Measurements from ENCODE around the gene VPS26C. TPM values are rescaled to one million over a fixed set of nuclear protein-coding genes. Genes with fewer than 3 reads are reported as not detected.

Gene VPS26C
- total RNA-seq, 1 experiment from 2014 or later: 62.8 TPM

GRCh38 chr21:37186983-37187382 is 80.2 kb downstream of the VPS26C start:
- no peaks in the 10 kb centered on the region for H3K9me3 Mint-ChIP-seq
- POLR2A ChIA-PET: no interaction called here
- TF ChIP-seq, protein P1, sequence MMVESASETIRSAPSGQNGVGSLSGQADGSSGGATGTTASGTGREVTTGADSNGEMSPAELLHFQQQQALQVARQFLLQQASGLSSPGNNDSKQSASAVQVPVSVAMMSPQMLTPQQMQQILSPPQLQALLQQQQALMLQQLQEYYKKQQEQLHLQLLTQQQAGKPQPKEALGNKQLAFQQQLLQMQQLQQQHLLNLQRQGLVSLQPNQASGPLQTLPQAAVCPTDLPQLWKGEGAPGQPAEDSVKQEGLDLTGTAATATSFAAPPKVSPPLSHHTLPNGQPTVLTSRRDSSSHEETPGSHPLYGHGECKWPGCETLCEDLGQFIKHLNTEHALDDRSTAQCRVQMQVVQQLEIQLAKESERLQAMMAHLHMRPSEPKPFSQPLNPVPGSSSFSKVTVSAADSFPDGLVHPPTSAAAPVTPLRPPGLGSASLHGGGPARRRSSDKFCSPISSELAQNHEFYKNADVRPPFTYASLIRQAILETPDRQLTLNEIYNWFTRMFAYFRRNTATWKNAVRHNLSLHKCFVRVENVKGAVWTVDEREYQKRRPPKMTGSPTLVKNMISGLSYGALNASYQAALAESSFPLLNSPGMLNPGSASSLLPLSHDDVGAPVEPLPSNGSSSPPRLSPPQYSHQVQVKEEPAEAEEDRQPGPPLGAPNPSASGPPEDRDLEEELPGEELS (CRISPR knock-in tag; IDR thresholded peaks at IDR 0.05): no peak
- TF ChIP-seq ATF1 (CRISPR knock-in tag; IDR thresholded peaks at IDR 0.05) (no peak), TEAD4 (CRISPR knock-in tag; IDR thresholded peaks at IDR 0.05) (no peak), NR1H2 (CRISPR knock-in tag; IDR thresholded peaks at IDR 0.05) (no peak), GTF2I (CRISPR knock-in tag; conservative IDR thresholded peaks at IDR 0.05) (no peak), ELF4 (CRISPR knock-in tag; IDR thresholded peaks at IDR 0.05; ENCODE audit: low read depth) (no peak), ZNF671 (CRISPR knock-in tag; IDR thresholded peaks at IDR 0.05) (no peak), CREM (CRISPR knock-in tag; IDR thresholded peaks at IDR 0.05) (no peak), SMAD3 (CRISPR knock-in tag; IDR thresholded peaks at IDR 0.05; ENCODE audit: borderline replicate concordance) (no peak)
- TF ChIP-seq, protein P2, sequence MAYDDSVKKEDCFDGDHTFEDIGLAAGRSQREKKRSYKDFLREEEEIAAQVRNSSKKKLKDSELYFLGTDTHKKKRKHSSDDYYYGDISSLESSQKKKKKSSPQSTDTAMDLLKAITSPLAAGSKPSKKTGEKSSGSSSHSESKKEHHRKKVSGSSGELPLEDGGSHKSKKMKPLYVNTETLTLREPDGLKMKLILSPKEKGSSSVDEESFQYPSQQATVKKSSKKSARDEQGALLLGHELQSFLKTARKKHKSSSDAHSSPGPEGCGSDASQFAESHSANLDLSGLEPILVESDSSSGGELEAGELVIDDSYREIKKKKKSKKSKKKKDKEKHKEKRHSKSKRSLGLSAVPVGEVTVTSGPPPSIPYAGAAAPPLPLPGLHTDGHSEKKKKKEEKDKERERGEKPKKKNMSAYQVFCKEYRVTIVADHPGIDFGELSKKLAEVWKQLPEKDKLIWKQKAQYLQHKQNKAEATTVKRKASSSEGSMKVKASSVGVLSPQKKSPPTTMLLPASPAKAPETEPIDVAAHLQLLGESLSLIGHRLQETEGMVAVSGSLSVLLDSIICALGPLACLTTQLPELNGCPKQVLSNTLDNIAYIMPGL (CRISPR knock-in tag; IDR thresholded peaks at IDR 0.05): no peak
- TF ChIP-seq, protein P3, sequence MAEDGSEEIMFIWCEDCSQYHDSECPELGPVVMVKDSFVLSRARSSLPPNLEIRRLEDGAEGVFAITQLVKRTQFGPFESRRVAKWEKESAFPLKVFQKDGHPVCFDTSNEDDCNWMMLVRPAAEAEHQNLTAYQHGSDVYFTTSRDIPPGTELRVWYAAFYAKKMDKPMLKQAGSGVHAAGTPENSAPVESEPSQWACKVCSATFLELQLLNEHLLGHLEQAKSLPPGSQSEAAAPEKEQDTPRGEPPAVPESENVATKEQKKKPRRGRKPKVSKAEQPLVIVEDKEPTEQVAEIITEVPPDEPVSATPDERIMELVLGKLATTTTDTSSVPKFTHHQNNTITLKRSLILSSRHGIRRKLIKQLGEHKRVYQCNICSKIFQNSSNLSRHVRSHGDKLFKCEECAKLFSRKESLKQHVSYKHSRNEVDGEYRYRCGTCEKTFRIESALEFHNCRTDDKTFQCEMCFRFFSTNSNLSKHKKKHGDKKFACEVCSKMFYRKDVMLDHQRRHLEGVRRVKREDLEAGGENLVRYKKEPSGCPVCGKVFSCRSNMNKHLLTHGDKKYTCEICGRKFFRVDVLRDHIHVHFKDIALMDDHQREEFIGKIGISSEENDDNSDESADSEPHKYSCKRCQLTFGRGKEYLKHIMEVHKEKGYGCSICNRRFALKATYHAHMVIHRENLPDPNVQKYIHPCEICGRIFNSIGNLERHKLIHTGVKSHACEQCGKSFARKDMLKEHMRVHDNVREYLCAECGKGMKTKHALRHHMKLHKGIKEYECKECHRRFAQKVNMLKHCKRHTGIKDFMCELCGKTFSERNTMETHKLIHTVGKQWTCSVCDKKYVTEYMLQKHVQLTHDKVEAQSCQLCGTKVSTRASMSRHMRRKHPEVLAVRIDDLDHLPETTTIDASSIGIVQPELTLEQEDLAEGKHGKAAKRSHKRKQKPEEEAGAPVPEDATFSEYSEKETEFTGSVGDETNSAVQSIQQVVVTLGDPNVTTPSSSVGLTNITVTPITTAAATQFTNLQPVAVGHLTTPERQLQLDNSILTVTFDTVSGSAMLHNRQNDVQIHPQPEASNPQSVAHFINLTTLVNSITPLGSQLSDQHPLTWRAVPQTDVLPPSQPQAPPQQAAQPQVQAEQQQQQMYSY (CRISPR knock-in tag; IDR thresholded peaks at IDR 0.05): no peak
- TF ChIP-seq, protein P4, sequence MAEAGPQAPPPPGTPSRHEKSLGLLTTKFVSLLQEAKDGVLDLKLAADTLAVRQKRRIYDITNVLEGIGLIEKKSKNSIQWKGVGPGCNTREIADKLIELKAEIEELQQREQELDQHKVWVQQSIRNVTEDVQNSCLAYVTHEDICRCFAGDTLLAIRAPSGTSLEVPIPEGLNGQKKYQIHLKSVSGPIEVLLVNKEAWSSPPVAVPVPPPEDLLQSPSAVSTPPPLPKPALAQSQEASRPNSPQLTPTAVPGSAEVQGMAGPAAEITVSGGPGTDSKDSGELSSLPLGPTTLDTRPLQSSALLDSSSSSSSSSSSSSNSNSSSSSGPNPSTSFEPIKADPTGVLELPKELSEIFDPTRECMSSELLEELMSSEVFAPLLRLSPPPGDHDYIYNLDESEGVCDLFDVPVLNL (CRISPR knock-in tag; IDR thresholded peaks at IDR 0.05; ENCODE audit: borderline replicate concordance, low read depth): no peak

DNA sequence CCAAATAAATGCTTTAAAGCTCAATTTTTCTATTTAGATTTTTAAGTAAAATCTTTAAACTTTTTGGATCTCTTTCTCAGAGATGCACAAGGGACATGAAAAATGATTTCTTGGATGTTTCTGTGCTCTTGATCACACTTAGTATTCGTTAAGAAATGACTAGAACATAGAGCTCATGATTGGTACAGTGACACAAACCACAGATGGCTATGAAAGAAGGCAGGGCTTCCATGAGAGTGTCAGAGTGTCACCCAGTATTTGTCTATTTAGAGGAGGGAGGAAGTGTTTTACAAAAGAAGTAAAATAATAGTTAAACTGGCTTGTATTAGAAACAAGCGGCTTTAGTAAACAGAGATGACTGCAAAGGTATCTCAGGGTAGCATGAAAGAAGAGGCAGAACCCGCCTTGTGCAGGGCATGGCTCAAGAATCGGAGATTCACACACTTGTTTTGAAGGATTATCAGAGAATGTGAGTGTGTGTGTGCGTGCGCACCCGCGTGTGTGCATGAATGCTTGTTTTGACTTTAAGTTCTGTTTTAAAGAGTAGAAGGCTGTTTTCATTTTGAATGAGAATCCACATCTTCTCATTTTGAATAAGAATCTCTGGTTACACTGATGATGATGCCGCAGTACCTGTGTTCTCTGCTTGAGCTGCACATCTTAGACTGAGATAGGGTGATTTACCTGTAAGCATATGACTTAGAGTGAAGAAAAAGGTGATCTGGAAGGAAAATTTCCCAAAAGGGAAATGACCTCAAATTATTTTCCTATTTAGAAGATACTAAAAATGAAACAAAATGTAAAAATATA is 82.1 kb downstream of the VPS26C start:
- H3K4me1 Mint-ChIP-seq: no peaks in the 10 kb centered on the region
- peaks cover 6% of the 10 kb centered on the region for H3K36me3 Mint-ChIP-seq
- no peak overlapping the region for H3K27ac Mint-ChIP-seq
- DNase-seq (ENCODE audit: low spot score) (no peak), ATAC-seq (no peak)
- no peak for TF ChIP-seq FOXP1 (CRISPR knock-in tag; IDR thresholded peaks at IDR 0.05; ENCODE audit: borderline replicate concordance)
- TF ChIP-seq ARID4B (CRISPR knock-in tag; IDR thresholded peaks at IDR 0.05; ENCODE audit: borderline replicate concordance): no peak
- no peak for TF ChIP-seq STAT6 (CRISPR knock-in tag; conservative IDR thresholded peaks at IDR 0.05; ENCODE audit: low read depth)
- no peak for TF ChIP-seq SOX15 (CRISPR knock-in tag; IDR thresholded peaks at IDR 0.05)
- CTCF ChIA-PET: interaction anchor here (0.6 to 0.7 kb wide), 2 partner anchors 175 to 220 kb away, joined by 3 read pairs; no protein-coding TSS in a partner anchor
- no peaks in the 10 kb centered on the region for H3K27me3 Mint-ChIP-seq (ENCODE audit: low read depth)
- H3K4me3 Mint-ChIP-seq: no peak overlapping the region
- peaks cover 2% of the 10 kb centered on the region; the same call in 1 of the 2 replicates for H3K9me3 Mint-ChIP-seq
- POLR2A ChIA-PET: no interaction called here

More at GRCh38 chr21:37186983-37187382, 80.2 kb downstream of the VPS26C start:
- no peak overlapping the region for H3K27ac Mint-ChIP-seq
- no peak overlapping the region for H3K4me3 Mint-ChIP-seq
- no peak for ATAC-seq
- no peak for DNase-seq (ENCODE audit: low spot score)
- H3K4me1 Mint-ChIP-seq: no peaks in the 10 kb centered on the region
- CTCF ChIA-PET: no interaction called here
- H3K36me3 Mint-ChIP-seq: peaks cover 5% of the 10 kb centered on the region
- no peaks in the 10 kb centered on the region for H3K27me3 Mint-ChIP-seq (ENCODE audit: low read depth)
